Measurements from ENCODE around the gene BBS12. TPM values are rescaled to one million over a fixed set of nuclear protein-coding genes. Genes with fewer than 3 reads are reported as not detected.

Gene BBS12
- total and polyA plus RNA-seq, 2 experiments from 2014 or later = 2.3 to 2.6 TPM

DNA sequence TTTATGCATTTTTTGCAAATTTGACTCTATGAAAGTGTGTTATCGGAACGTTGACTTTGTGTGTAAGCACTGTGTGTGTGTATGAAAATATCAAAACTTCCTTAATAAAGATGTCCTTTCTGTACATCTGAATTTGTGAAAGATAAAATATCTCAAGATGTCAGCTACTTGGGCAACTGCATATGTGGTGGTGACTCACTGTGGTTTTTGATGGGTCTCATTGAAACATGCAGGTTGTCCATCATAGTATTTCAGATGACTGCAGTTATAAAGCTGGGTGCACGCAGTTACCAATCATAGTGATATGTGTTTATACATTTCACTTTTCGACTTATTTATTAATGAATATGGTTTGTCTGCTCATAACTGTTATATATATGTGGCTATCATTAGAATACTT is 19.7 kb upstream of the BBS12 start:
- Histone ChIP-seq H3K27ac (ENCODE audit: low read depth) (no peak overlapping the region), H3K4me3 (no peak overlapping the region), H2AFZ (no peak overlapping the region), H3F3A (replicated peaks; ENCODE audit: low read depth) (peaks cover 3% of the 10 kb centered on the region), H3K36me3 (ENCODE audit: insufficient read depth) (no peaks in the 10 kb centered on the region), H3K9me2 (ENCODE audit: insufficient read depth) (no peaks in the 10 kb centered on the region), H3K4me2 (no peak overlapping the region), H4K20me1 (replicated peaks; ENCODE audit: insufficient read depth) (no peaks in the 10 kb centered on the region), H3K4me1 (ENCODE audit: insufficient read depth) (peaks cover 11% of the 10 kb centered on the region; the same call in 1 of the 2 replicates), H3K27me3 (ENCODE audit: insufficient read depth) (no peaks in the 10 kb centered on the region), H3K79me2 (replicated peaks; ENCODE audit: insufficient read depth) (no peaks in the 10 kb centered on the region)
- Mint-ChIP-seq H3K9me3 (no peaks in the 10 kb centered on the region), H3K4me1 (peaks cover 7% of the 10 kb centered on the region; the same call in 2 of the 3 replicates), H3K4me3 (no peak overlapping the region), H3K36me3 (ENCODE audit: low read depth) (no peaks in the 10 kb centered on the region), H3K27ac (no peak overlapping the region), H3K27me3 (ENCODE audit: insufficient read depth, low read depth, poor library complexity) (peaks cover 2% of the 10 kb centered on the region)
- ATAC-seq = no peak
- no peak for DNase-seq (ENCODE audit: low spot score)
- TF ChIP-seq STAT1 (IDR thresholded peaks at IDR 0.05; ENCODE audit: unreplicated experiment) (no peak), REST (IDR thresholded peaks at IDR 0.05; ENCODE audit: unreplicated experiment) (no peak)
- TF ChIP-seq, protein P1, sequence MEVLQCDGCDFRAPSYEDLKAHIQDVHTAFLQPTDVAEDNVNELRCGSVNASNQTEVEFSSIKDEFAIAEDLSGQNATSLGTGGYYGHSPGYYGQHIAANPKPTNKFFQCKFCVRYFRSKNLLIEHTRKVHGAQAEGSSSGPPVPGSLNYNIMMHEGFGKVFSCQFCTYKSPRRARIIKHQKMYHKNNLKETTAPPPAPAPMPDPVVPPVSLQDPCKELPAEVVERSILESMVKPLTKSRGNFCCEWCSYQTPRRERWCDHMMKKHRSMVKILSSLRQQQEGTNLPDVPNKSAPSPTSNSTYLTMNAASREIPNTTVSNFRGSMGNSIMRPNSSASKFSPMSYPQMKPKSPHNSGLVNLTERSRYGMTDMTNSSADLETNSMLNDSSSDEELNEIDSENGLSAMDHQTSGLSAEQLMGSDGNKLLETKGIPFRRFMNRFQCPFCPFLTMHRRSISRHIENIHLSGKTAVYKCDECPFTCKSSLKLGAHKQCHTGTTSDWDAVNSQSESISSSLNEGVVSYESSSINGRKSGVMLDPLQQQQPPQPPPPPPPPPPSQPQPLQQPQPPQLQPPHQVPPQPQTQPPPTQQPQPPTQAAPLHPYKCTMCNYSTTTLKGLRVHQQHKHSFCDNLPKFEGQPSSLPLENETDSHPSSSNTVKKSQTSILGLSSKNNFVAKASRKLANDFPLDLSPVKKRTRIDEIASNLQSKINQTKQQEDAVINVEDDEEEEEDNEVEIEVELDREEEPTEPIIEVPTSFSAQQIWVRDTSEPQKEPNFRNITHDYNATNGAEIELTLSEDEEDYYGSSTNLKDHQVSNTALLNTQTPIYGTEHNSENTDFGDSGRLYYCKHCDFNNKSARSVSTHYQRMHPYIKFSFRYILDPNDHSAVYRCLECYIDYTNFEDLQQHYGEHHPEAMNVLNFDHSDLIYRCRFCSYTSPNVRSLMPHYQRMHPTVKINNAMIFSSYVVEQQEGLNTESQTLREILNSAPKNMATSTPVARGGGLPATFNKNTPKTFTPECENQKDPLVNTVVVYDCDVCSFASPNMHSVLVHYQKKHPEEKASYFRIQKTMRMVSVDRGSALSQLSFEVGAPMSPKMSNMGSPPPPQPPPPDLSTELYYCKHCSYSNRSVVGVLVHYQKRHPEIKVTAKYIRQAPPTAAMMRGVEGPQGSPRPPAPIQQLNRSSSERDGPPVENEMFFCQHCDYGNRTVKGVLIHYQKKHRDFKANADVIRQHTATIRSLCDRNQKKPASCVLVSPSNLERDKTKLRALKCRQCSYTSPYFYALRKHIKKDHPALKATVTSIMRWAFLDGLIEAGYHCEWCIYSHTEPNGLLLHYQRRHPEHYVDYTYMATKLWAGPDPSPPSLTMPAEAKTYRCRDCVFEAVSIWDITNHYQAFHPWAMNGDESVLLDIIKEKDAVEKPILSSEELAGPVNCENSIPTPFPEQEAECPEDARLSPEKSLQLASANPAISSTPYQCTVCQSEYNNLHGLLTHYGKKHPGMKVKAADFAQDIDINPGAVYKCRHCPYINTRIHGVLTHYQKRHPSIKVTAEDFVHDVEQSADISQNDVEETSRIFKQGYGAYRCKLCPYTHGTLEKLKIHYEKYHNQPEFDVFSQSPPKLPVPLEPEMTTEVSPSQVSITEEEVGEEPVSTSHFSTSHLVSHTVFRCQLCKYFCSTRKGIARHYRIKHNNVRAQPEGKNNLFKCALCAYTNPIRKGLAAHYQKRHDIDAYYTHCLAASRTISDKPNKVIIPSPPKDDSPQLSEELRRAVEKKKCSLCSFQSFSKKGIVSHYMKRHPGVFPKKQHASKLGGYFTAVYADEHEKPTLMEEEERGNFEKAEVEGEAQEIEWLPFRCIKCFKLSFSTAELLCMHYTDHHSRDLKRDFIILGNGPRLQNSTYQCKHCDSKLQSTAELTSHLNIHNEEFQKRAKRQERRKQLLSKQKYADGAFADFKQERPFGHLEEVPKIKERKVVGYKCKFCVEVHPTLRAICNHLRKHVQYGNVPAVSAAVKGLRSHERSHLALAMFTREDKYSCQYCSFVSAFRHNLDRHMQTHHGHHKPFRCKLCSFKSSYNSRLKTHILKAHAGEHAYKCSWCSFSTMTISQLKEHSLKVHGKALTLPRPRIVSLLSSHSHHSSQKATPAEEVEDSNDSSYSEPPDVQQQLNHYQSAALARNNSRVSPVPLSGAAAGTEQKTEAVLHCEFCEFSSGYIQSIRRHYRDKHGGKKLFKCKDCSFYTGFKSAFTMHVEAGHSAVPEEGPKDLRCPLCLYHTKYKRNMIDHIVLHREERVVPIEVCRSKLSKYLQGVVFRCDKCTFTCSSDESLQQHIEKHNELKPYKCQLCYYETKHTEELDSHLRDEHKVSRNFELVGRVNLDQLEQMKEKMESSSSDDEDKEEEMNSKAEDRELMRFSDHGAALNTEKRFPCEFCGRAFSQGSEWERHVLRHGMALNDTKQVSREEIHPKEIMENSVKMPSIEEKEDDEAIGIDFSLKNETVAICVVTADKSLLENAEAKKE (CRISPR knock-in tag; IDR thresholded peaks at IDR 0.05) = no peak
